HCEC 1CT (cell line): Measurements from ENCODE around the gene LIPC.

ENCODE experiments used
- DNase-seq: peaks from one replicate; pipeline ENCODE4 v3.0.0-alpha.2; 2017

Gene LIPC

DNA sequence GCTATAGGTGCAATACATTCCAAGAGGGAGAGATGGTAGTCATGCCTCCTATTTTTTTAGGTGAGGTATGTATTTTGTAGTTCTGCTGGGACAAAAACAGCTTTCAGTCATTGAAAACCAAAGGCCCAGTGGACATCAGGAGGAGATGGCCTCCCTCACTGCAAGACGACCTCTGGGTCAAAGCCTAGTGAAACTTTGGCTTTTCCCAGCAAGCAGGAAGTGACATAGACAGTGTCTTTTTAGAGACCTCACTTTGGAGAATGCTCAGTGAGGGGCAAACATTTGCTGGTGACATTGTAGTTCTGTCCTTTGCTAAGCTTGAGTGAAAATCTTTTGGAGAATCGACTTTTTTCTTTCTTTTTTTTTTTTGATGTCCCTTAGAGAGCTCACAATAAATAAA is 27.3 kb downstream of the LIPC start:
- no peak for DNase-seq

DNA sequence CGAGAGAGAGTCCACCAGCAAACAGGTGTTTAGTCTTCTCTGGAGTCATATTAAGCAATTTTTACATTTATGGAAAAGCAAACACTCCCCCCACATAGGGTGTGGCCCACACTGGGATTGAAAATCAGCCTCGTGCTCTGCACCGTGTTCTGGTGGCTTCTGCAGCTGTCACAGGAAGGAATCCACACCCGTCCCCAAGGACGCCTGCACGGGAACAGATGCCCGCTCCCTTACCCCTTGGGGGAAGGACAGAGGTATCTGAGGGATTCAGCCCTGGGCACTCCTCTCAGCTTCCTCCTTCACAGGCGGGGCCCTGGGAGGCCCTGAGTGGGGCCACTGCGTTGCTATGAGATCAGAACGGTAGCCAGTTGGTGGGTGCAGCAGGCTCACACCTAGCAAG is 27.8 kb downstream of the LIPC start:
- no peak for DNase-seq

DNA sequence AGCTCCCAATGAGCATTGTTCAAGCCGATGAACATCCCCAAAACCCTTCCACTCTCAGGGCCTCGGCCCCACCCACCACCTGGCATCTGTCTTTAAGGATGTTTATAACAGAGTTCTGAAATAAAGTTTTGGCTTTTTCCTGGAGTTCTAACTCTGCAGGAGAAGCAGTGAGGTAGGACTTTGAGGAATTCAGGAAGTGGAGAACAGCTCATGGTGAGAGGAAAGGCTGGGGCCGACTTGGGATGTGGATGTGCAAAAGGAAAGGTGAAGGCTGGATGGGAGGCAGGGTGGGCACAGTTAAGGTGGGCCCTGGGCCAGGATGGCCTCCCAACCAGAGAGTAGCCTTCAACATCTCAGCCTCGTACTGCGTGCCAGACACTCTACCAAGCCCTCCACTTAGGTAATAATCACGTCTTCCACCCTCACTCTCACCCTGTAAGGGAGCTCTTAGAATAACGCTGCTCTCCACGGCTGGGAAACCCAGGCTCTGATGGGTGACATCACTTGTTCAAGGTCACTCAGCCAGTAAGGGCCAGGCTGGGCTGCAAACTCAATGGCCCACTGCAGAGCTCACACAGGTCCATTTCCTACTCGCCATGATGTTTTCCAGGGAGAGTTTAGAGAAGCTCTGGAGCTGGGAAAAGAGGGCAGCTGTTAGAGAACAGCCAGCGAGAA is 28.5 kb downstream of the LIPC start:
- DNase-seq, result no peak

DNA sequence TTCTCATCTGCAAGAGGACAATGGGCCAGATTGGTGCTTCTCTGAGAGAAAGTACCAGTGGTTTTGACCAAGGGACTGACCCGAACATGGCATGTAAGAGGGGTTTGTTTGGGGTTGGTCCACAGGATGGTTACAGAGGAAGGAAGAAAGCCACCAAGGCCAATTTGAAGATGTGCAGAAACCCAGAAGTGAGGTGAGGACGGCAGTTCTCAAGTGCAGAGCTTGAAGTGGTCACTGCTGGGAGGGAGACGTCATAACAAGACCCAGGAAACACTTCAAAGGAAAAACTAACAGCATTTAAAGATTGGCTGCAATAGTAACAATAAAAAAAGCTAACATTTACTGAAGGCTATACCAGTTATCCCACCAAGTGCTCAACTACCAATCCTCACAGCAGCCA is 29.1 kb downstream of the LIPC start:
- no peak for DNase-seq

DNA sequence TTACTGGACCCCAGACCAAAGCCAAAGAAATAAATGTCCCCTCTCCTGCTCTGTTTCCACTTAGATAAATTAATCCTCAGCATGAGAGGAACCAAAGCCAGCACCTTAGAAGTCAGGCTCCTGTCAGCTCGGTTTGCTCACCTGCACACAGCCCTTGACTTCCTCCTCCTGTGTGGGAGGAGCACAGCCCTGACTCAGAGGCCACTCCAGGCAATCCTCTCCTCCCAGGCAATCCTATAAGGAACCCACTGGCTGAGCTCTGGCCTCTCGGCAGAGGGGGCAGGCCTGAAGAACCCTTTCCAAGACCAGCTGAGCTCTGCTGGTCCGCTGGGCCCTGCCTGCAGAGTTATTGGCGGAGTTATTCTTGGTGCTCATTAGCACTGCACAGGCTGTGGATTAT is 30.8 kb downstream of the LIPC start:
- DNase-seq, result no peak

DNA sequence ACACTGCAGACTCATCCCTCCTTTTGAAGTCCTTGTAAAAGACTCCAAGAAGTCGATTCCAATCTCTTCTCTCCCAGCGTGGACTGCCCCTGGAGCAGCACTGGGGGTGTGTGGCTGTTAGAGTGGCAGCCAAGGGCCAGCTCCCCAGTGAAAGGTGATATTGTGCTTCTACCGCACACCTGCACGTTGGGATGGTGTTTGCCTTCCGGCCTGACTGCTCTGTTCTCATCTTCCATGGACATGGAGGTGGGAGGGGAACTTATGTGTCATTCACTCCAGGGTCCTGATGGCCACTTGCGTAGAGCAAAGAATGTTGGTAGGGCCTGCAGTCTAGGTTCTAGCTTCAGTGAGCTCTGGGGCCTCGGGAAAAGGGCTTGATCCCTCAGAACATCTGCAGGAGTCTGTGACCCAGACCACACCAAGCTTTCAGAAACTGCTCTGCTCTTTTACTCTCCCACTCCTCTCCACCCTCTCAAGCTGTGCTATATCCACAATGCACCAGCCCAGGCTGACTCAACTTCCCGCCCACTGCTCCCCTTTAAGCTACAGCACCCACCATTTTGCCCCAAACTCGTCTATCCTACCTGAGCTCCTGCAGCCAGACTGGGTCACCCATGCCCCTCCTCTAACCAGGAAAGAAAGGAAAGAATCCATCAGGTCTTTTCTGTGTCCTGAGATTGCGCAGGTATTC is 31.3 kb downstream of the LIPC start:
- no peak for DNase-seq

DNA sequence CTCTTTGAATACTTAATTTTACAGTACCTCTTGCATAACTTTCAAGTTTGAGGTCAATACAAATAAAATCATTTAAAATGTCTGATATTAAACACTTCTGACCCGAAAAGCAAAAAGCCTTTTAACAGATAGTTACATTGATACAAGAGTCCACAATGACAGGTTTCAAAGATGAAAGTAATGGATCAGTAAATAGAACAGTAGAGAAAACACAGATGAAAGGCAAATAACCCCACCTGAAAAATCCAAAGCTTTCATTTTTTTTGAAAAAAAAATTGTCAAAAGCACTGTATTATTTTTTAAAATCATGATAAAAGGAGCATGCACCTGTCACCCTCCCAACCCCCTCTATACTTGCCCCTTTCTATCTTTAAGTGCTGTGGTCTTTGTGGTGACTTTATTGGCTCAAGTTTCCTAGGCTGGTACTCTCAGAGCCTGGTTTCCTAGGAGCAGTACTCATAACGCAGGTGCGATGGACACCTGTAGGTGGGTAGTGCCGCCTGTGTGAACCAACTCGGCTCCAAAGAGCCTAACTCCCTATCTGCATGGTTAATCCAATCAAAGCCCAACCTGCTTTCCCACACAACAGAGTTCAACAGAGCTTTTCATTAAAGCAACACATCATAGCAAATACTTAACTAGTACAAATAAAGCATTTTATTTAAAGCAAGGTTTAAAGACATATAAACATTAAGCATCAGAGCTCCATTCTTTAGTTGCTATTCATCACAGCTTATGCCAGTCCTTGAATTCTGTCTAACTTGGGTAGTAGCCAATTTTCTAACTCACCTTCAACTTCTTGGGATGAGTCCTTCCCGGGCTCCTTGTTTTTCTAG is 32.2 kb downstream of the LIPC start:
- DNase-seq, result peak; percentile 35

DNA sequence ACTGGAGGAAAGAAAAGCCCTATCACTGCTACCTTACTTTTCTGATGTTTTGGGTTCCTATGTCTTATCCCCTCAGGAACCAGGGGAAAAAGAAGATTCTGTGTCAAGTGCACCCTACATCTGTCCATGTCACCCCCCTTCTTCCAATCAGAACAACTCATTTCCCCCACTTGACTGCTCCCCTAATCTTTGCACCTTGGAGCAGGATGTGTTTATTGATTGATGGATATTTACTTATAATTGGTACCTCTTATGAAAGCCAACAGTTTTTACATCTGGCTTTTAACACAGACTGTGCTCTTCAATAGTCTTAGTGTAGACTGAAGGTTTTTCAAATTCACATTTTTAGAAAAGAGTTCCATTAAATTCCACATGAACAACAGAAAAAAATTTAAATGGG is 33.3 kb downstream of the LIPC start:
- DNase-seq, result no peak

DNA sequence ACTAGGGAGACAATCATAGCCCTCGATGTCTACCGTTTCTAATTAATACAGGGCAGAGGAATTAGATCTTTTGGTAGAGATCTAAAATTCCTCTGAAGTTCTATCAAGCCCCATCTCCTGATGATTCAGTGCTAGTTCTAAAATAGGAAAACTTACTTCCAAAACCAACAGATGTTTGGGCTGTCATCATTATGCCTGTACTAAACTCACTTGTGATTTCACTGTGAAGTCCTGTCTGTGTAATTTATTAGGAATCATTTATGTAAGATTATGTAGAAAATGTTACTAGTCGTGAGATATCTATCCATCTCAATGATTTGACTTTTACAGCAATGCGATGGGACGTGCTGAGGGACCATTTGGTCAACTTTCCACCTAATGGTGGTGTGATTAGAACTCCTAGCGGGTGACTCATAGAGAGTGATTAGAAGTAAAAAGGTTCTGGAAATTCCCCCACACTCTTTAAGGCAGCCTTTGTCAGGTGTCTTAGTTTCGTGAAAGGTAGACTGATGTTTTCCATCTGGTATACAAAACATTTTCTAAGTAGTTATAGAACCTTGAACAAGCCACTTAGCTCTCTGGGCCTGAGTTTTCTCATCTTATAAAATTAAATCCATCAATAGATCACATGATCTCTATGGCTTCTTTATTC is 34.2 kb downstream of the LIPC start:
- no peak for DNase-seq

DNA sequence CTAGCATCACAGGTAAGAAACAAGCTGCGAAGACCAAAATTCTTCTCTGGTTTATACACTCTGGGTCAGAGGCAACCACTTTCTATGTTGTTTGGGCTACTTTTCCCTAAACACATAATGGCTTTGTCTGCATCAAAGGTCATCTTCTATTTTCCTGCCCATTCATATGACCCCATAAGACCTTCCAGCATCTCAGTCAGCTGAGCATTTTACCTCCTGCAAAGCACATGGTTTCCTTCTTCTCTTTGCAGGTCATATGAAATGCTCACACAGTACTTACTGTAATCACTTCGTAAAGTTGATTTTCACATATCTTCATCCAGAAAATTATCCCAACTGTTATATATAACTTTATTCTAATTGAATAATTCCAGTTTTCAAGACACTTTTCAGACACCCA is 34.8 kb downstream of the LIPC start:
- no peak for DNase-seq

DNA sequence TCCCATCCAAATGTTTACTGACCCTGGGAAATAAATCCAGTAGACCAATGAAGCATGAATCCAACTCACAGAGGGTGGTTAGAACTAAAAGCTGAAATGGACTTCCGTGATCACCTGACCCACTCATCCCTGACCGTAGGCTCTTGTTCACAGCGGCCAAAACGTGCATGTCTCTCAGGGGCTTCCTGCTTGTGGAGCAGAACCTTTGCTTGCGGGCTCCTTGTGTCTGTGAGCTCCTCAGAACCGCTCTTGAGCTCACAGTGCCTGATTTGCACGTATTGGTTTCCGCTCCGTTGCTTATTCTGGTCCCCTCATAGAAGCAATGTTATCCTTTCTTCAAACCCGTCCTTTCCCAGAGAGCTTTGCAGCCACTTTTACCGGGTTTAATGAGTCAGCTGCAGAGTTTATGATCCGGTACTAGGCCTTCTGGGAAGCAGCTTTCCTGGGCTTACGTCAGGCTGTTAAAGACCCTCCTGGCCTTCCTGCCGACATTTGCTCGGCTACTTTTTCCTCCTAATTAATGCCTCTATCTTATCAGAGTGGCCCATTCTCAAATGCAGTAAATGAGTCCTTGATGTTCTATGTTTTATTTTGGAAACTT is 35.4 kb downstream of the LIPC start:
- no peak for DNase-seq

DNA sequence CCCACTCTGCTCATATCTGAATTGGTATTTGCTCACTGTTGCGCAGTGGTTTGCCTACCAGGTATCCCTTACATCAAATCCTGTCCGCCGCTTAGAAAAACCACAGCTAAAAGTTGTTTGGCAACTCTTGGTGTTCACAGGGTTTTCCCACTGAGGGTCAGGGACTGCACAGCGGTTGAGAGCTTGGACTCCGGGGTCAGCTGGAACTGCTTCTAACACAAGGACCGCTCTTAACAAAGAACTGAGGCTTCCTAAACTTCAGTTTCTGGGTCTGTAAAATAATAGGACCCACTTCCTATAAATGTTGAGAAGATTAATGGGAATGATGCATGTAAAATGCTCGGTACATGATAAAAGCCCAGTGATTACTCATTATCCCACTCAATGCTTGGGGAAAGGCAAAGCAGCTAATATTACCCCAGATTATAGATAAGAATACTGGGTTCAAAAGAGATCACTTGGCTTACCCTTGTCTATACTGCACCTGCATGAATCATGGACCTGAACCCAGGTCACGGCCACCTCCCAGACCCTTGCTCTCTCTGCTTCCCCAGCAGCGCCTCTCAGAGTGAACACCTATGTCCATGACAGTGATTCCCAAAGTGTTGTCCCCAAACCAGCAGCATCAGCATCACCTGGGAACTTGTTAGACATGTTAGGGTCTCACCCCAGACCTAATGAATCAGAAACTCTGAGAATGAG is 36.1 kb downstream of the LIPC start:
- no peak for DNase-seq

DNA sequence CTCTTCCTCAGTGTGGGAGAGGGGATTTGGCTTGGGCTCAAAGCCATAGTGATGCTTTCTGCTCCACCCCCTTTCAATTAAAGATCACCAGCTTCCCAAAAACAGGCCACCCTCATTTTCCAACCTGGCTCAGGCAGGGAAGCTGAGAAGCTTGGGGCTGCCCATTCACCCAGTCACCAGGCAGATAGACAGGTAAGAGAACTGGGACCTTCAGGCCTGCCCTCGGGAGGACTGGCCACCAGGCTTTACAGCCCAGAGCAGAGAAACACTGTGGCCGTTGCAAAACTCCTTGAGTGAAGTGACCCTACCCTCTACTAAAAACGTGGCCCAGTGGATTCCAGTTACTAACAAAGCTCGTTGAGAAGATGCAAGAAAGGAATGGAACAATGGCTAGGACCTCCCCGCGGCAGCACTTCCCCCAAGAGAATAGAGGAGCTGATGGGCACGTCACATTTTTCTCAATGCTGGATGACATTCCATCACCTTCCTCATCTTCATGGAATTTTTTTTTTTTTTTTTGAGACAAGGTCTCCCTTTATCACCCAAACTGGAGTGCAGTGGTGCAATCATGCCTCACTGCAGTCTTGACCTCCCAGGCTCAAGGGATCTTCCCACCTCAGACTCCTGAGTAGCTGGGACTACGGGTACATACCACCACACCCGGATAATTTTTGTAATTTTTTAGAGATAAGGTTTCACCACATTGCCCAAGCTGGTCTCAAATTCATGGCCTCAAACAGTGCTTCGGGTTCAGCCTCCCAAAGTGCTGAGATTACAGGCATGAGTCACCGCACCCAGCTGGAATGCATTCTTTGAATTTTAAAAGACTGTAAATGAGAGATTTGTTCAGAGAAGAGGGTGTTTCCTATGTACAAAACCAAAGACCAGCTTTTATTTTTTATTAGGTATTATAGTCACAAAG is 37.9 kb downstream of the LIPC start:
- DNase-seq, result peak; percentile 96

DNA sequence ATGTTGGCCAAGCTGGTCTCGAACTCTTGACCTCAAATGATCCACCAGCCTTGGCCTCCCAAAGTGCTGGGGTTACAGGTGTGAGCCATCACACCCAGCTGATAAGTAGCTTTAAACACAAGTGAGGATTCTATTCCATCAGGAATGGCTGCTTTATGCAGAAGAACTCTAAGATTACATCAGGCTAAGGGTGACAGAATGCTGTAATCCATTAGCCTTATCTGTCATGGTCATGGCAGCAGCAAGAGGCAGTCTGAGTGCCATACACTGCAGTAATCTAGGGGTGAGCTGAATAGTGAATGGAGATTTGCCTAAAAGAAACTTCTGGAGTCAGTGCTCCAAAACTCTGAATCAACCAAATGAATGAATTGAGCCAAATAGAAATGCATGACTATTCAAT is 39.6 kb downstream of the LIPC start:
- DNase-seq, result no peak

DNA sequence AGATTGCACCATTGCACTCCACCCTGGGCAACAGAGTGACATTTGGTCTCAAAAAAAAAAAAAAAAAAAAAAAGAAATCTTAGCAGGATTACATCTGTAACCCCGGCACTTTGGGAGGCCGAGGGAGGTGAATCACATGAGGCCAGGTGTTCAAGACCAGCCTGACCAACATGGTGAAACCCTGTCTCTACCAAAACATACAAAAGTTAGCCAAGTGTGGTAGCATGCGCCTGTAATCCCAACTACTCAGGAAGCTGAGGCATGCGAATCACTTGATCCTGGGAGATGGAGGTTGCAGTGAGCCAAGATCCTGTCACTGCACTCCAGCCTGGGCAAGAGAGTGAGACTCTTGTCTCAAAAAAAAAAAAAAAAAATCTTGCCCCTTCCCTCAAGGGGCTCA is 40.4 kb downstream of the LIPC start:
- DNase-seq, result peak; percentile 35

DNA sequence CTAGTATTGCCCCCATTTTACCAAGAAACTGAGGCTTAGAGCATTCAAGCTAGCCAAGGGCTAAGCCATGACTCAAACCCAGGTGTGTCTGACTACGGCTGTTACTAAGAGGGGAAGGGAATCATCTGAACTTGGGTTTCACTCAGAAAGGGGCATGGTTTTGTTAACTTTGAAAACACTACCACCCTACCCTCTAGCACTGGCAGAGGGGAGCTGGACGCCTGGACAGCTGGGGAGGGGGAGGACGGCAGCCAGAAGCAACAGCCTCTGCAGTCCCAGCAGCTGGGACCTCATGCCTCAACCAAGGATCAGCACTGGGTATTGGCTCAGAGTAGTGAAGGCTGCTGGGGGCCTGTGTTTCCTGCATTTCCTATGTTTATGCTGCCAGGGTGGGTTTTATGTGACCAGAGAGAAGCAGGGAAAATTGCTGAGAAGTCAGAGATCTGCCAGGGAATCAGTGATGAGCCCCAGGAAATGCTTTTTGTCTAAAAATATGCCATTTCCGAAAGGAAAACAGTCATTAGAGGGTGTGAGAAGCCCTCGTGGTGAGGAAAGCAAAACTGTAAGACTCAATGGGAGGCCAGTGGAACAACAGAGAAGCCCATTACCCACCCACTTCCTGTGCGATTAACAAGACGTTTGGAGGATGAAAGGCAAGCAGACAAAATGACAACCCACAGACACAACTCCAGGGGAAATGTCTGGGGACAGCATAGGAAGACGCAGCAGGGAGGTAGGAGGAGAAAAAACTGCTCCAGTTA is 41.2 kb downstream of the LIPC start:
- DNase-seq, result no peak

DNA sequence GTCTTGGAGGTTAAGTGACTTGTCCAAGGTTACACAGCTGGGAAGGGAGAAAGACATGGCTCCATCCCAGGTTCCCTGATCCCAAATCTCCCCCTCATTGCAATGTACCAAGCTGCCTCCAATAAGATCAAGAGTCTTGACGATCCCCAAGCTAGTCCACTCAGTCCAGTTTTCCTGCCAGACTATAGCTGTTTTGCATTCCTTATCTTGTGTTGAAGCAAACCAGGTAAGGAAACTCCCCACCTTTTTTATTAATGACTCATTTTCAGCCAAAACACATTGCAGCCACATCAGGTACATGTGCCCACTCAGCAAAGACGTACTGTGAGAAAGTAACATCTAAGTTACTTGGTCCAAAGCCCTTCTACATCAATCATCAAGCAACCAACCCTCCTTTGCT is 41.9 kb downstream of the LIPC start:
- peak; percentile 59 for DNase-seq

DNA sequence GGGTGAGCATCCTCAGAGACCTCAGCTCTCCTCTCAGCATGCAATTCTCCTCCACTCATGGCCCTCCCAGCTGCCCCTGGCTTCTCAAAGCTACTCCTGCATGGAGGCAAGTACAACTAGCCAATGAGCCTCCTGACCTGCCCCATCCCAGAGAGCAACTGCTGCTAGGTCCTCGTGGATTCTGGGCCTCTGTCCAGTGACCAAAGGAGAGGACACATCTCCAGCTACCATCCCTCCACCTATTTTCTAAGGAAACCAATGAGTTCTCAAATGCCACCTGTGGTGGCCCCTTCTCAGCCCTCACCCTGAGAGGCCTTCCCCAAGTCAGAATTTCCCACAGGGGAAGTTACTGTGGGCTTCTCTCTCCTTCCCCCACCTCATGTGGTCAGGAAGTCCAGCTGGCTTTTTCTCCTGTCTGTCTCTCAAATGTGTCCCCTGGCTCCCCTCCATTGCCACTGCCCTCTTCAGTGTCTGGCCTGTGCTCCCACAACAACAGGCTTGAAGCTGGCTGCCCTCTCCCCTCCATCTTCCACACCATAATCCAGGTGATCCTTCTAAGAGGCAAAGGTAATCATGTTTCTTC is 43.0 kb downstream of the LIPC start:
- DNase-seq, result no peak

DNA sequence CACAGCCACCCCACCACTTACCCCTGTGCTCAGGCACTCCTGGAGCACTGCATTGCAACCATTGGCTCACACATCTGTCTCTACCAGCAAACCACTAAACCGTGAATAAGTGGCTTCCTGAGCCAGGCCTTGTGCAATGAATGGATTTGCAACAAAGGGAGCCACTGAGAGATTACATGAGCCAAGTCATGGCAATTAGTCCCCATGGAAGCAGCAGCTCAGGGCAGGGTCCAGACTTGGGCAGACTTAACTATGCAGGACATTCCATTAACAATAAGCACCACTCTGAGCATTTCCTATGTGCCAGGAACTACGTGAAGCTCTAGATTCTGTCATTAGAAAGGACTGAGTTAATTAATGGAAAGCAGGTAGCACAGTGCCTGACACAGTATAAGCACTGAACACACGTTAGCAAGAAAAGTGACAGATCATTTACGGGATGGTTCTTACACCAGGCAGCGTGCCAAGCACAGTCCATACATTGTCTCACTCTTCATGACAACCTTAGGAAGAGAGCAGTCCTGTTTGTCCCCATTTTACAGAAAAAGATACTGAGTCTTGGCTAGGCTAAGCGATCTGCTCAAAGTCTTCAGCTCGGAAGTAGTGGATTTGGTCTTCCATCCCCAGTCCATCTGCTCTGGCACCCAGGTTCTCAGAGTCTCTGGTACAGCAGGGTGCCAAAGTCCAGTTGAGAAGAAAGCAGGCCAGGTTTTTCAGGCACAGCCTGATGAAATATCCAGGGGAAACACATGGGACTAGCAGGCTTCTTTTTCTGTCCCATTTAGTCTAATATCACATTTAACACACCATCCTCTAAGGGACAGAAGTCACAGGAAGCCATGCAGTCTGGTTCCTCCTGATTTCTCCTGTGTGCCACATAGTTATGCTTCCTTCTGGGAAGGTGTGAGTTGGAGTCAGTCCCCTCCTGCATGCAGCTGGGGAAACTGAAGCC is 44.1 kb downstream of the LIPC start:
- peak; percentile 42 for DNase-seq
